HG02852 (cell line): Measurements from ENCODE around the gene KCNN3.

Experiments
- ATAC-seq: cut with Tn5 transposase; IDR thresholded peaks from one replicate; pipeline ENCODE4 v1.9.1; 2021; ENCODE audit warnings: mild to moderate bottlenecking, moderate library complexity; ENCODE audit not compliant: unreplicated experiment

Gene KCNN3

GRCh38 chr1:154881820-154882535 lies 11.9 kb upstream of the KCNN3 start:
- no peak for ATAC-seq

DNA sequence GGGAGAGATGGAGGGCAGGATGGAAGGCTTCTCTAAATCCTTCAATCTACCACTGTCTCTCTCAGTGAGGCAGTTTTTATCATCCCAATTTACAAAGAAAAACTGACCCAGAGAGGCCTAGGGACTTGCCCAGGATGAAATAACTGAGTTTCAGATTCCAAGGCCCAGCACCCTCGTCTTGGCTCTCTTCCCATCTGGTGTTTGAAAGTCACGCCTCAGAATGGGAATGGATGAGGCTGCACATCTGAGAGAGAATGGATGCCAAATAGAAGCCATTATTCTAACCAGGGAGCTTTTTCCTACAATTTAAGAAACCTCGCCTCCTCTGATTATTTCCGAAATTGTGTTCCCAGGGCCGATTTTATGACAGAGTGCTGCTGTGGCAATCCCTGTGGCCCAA lies 10.6 kb upstream of the KCNN3 start:
- no peak for ATAC-seq

DNA sequence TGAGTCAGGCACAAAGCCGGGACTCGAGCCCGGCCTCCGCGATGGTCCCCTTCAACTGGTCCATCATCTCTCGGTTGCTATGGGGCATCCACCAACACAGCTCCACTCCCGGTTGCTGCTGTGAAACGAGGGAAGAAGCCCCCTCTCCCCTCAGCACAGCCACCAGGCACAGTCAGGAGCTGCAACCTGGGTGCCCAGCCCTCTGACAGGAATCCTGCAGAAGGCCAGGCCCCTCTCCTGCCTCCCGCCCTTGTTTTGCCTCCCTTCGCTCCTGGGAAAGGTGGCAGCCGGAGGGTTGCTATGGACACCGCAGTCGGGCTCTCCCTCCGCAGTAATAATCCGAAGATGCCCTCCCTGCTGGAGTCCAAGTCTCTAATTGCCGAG lies 8.9 kb upstream of the KCNN3 start:
- no peak for ATAC-seq

- no peak for ATAC-seq
Measured at GRCh38 chr1:154878371-154879037, 8.4 kb upstream of the KCNN3 start.

DNA sequence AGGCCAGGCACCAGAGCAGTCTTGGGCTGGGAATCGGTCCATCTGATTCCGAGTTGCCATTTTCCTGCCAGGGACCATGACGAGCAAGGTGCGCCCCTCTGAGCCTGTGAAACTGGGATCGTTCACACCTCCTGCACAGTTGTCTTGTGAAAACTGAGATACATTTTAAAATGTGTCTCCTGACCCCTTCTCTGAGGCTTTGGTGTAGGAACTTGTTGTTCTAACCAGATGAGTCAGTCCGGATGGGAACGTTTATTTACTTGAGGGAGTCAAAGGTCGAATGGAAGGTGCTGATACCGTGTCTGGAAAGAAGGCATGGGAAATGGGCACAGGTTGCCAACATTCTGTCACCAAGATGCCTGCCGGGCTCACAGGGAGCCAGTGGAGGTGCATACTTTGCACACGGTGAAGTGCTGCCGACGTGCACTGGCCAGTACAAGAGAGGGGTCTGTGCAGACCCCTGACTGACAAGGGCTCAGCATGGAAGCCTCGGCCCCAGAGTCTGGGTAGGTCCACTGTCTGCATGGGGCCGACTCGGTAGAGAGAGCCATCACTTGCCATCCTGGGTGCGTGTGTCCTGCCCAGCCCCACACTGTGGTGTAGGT lies 7.4 kb upstream of the KCNN3 start:
- ATAC-seq: no peak

GRCh38 chr1:154876842-154877369 lies 6.8 kb upstream of the KCNN3 start:
- ATAC-seq: no peak

DNA sequence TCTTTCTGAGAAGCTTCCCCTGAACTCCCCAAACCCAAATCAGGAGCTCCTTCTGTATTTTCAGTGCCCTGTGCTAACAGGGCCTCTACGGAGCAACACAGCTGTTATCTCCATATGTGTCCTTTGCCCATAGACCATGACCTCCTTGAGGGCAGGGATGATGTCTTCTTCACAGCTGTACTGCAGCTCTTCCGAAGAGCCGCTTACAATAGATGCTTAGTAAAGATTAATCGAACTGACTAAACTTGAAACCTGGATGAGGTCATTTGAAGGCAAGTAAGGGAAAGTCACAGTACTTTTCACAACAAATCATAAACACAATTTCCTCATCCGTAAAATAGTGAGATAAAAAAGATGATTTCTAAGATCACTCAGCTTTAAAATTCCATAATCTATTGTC lies 4.4 kb upstream of the KCNN3 start:
- ATAC-seq: no peak

DNA sequence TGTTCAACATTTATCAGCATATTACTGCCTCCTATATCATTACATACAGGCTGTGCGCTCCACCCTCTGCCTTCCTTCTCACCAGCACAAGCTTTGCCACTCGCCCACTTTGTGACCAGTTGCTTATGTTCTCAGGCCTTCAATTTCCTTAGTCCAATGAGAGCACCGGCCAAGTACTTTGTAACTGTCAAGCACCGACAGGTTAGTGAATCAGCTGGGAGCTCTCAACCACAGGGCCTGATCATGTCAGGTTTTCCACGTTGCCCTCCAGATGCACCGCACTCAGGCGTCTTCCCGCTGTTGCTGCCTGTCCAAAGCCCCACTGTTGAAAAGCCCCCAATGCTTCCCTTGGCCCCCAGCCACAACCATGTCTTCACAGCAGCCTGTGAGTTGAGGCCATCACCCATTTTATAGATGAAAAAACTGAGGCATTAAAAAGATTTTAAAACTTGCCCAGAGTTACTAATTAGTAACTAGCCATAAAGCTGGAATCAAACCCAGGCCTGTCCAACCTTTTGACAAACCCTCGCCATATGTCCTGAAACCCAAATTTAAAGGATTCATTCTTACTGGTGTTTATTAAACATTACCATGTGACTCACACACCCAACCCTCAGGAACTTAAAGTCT lies 3.4 kb upstream of the KCNN3 start:
- ATAC-seq: no peak

DNA sequence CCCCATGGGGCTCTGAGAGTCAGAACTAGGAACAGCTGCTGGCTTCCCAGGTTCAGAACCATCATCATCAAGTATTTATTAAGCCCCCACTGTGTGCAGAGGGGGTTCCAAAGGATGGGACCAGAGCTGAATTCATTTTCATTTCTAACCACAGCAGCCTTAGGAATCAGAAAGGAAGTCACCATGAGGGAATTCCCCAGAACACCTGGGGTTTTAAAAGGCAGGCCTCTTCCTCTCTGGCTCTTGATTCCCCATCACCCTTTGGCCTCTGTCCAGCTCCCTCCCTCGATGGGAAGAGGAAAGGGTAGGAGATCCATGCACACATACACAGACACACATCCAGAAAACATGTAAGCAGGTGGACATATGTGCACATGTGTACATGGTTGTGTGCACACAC lies 1.3 kb upstream of the KCNN3 start:
- no peak for ATAC-seq

DNA sequence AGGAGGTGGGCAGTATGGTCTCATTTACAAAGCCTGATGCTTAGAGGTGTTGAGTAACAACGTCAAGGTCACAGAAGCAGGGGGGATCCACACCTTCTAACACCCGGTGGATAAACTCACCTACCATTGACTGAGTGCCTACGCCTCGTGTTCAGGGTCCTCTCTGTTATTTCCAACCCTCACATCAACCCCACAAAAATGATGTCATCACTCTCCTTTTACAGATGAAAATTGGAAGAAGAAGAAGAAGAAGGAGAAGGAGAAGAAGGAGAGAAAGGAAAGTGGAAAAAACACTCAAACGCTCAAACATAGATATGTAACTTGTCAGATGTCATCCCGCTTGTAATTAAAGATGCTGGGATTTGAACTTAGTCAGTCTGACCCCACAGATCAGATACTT lies 653 bp upstream of the KCNN3 start:
- no peak for ATAC-seq

DNA sequence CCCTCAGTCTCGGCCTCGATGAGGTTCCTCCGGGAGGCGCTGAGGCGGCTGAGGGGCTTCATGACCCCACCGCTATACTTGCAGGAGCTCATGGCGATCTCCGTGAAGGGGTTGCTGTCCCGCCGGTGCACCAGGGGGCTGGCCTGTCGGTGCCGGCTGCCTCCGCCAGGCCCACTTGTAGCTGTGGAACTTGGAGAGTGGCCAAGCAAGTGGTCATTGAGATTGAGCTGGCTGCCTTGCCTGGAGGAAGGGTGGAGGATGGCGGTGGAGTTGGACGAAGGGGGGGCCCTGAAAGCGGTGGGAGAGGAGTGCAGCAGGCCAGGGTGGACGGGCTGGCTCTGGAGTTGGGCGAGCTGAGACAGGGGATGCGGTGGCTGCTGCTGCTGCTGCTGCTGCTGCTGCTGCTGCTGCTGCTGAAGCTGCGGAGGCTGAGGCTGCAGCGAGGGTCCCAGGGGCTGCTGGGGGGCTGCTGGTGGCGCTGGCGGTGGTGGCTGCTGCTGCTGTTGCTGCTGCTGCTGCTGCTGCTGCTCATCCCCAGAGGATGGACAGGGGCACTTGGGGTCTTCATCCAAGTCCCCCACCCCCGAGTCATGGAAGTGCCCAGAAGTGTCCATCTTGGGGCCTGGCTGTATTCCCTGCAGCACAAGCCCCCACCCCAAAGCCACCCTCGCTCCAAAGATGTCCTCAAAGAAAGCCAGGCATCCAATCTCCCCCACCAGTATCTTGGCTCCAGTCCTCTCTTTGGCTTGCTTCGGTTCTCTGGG lies 548 bp downstream of the KCNN3 start:
- no peak for ATAC-seq

DNA sequence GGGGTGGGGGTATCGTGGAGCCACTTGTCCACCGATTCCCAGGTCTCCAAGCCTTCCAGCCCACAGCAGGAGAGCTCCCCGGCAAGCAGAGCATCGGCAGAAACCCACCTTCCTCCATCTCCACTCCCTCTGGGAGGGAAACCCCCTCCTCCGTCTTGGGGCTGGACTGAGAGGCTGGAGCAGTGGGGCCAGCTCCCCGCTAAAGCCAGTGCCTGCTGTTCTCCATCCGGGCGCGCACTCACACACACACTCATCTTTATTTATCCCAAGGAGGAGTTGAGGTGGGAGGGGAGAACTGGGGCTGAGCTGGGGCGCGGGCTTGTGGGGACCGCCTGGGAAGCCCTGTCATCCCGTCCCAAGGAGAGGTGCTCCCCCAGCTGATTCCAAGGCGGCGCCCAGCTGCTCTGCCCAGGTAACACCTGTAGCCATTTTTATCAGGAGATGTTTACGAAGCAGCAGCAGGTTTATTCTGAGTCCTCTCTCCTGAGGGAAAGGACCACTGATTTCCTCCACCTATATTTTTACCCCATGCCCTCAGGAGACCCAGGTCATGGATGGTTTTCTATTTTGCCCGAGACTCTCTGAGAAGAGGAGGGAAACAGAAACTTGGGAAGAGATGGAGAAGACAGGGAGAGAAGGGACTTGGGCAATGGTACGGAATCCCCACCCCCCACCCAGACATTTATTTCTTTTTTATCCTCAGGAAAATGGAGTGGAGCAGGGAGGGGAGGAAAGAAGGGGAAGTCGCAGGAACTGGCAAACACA lies 2.1 kb downstream of the KCNN3 start:
- ATAC-seq: no peak

DNA sequence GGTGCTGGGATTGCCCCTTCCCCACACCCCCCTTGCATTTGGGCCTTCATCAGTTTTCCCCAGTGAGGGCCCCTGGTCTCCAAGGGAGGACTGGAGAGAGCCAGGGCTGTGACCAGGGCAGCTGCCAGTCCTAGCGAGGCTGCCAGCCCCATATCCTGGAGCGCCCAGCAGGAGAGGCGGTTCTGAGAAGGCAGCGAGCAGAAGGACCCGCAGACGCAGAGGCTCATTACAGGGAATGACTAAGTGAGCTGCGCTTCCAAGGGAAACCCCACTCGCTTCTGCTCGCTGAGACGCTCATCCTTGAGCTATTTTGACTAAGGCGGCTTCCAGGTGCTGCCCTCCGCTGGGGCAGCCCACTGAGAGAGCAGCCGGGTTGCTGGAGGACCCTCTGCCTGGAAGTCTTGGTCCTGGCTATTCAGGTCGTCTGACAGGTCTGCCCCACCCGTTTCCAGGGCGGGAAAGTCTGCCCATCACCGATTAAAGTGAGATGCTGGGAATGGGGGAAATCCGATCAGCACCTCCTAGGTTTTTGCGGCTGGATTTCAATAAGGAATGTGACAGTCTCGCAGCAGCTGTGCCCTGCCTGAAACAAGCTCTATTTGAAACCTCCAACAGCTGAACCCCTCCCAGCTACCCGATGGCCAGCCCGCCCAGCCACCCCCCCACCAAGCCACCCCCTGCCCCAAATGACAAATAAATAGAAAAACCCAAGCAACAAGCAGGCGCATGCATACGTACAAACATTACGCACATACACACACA lies 2.8 kb downstream of the KCNN3 start:
- no peak for ATAC-seq

GRCh38 chr1:154866257-154867063 lies 3.6 kb downstream of the KCNN3 start:
- no peak for ATAC-seq

DNA sequence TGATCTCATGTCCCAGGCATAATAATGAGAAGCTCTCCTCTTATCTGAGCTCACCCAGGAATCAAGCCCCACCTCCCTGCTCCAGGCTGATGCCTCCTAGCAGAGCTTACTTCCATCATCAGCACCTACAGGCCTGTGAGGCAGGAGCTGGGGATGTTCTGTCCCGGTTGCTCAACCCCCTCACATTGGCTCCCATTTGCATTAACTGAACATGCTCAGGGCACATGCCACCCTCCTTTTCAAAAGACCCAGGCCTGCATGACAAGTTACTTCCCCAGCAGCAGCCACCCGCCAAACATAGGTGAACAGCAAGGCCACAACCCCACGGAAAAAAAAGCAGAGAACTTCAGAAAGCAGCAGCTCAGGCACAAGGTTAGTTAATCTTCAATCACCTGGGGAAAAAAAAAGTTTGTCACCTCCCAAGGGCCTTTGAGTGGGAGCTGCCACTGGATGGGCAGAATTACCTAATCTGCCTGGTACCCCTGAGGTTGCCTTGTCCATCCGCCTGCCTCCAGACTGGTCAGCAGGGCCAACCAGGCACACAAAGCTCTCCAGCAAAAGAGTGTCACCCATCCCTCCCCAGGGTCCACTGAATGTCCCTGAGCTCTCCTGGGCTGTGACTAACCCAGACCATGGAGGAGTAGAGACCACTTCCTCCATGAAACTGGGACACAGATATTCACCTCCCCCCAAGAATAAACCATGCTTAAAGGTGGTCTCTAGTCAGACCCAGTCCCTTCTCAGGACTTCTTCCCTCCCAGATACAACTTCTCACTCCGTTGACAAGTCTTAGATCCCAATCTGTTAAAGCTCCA lies 4.4 kb downstream of the KCNN3 start:
- ATAC-seq: no peak

GRCh38 chr1:154864189-154864975 lies 5.7 kb downstream of the KCNN3 start:
- ATAC-seq: no peak
